GM19452 (cell line): ENCODE data around the gene GLCCI1.
A peak's percentile ranks its signal among the peaks of the same experiment; 100 is the strongest.
"Not testable (repeated sequence)": the region's sequence is repeated elsewhere in the genome, so short reads cannot be mapped to it uniquely, and the experiment has no call there.

ENCODE experiments used
- ATAC-seq: cut with Tn5 transposase; IDR thresholded peaks from one replicate; pipeline ENCODE4 v1.9.1; 2021; ENCODE audit not compliant: unreplicated experiment

GLCCI1 gene

DNA sequence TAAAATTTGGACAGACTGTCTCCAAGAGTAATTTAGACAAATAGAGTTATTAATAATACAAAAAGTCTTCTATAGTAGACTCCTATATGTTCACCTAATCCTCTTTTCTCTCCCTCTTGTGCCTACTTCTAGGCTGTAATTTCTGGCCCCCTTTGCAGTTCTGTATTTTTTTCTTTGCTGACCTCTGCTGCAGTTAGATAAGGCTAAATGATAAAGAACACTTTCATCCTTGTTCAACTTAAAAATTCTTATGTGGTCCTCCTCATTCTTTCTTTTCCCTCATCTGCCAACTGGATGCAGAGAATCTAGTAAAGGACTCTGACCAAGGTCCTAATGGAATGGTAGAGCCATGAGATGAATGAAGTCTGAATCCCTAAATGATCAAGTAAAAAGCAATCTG lies 20.1 kb downstream of the GLCCI1 start:
- no peak for ATAC-seq

GRCh38 chr7:7989133-7989532 lies 20.5 kb downstream of the GLCCI1 start:
- ATAC-seq: no peak

DNA sequence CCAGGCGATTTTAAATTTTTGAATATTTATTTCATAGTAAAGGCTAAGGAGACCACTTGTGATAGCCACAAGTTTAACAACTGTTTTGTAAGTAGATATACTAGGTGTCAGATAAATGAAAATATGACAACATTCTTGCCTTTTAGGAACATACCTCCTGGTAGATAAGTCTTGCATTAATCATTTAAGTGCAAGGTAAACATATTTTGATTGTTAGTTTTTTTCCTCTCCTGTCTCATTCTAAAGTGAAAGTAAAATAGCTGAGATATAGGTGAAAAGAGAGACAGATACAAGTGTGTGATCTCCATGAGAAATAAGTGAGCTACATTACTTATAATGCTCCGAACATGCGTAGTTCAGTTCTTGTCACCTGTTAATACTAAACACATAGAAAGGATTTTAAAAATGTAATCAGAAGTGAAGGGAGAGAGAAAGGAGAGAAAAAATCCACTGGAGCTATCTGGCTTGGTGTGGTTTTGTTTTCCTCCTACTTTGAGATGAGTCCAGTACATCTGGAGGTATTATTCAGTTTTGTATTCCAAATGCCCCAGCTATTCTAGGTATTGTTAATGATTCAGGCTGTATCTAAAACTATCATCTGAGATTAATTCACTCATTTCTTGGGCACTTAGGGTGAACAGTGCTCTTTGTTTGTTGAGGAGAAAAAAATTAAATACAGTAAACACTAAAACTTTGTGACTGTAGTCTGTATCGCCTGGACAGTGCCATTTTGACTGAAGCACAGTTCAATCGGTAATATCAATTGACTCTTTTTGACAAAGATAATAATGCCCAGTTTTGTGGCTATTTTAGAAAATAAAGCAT lies 21.2 kb downstream of the GLCCI1 start:
- no peak for ATAC-seq

GRCh38 chr7:7990441-7990761 lies 21.8 kb downstream of the GLCCI1 start:
- ATAC-seq: no peak

GRCh38 chr7:7992506-7992905 lies 23.9 kb downstream of the GLCCI1 start:
- no peak for ATAC-seq

GRCh38 chr7:7995348-7995747 lies 26.8 kb downstream of the GLCCI1 start:
- ATAC-seq: not testable (repeated sequence)

GRCh38 chr7:7996568-7996967 lies 28.0 kb downstream of the GLCCI1 start:
- ATAC-seq: peak; percentile 51

DNA sequence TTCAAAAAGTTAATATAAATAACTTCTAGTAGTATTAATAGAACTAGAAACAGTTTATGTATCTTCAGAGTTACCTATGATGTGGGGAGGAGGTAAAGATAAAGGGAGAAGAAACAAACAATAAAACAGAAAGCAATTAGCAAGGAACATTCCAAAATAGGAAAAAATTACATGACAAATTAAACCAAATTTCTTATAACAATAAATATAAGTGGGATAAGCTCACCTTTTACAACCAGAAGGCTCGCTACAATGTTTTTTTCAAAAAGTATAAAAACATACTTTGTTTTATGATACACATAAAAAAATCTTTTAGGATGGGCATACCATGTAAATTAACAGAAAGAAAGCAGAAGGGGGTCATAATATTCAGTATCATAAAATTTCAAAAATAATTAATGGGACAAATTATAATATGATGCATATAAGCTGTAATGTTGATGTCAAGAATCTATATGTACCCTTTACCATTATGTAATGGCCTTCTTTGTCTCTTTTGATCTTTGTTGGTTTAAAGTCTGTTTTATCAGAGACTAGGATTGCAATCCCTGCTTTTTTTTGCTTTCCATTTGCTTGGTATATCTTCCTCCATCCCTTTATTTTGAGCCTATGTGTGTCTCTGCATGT lies 31.8 kb downstream of the GLCCI1 start:
- no peak for ATAC-seq

DNA sequence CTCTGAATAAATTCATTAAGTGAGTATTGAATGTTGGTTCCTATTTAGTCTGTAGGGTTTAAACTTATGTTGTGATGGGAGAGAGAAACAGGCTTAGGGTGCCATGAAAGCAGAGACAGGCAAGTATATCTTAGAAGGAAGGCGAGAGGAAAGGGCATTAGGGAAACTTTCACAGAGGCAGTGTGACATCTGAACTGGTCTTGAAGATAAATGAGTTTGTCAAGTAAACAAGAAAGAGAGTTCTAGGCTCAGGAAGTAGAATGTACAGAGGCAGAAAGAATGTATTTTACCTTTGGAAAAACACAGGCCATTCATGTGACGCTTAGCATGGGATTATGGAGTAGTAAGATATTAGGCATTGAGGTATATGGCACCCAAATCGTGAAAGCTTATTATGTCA lies 34.5 kb downstream of the GLCCI1 start:
- ATAC-seq: no peak

DNA sequence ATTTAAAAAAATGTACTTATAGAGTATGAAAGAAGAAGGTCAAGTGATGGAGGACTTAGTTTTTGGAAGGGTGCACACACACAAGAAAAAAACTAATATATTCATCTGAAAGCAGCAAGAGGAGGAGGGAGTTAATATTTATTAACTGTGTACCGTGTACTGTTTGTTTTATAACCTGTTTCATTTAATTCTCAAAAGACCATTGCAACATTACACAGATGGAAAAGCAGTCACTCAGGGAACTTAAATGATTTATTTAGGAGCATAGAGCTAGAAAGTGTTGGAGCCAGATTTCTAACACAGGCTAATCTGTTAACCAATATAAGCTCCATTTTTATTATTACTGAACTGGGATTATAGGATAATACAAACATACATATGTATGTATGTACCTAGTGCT lies 36.7 kb downstream of the GLCCI1 start:
- ATAC-seq: no peak

DNA sequence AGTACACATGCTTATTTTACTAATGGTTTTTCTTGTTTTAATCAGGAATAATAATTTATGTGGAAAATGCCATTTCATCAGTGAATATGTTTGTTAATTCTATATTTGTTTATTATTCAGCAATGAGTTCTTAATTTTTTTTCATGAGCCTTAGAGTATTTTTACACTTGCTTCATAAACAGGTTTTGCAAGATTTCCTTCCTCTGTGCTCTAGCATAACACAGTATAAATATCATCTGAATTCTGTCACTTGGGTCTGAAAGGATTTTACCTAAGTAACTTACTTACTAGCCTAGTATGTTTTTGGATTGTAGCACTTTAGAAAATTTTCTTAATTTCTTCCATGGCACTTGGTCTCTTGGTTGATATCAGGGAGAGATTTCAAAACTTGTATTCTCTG lies 45.8 kb downstream of the GLCCI1 start:
- ATAC-seq: no peak

- no peak for ATAC-seq
Measured at GRCh38 chr7:8015100-8015745, 46.6 kb downstream of the GLCCI1 start.

GRCh38 chr7:8015746-8016120 lies 47.1 kb downstream of the GLCCI1 start:
- no peak for ATAC-seq

DNA sequence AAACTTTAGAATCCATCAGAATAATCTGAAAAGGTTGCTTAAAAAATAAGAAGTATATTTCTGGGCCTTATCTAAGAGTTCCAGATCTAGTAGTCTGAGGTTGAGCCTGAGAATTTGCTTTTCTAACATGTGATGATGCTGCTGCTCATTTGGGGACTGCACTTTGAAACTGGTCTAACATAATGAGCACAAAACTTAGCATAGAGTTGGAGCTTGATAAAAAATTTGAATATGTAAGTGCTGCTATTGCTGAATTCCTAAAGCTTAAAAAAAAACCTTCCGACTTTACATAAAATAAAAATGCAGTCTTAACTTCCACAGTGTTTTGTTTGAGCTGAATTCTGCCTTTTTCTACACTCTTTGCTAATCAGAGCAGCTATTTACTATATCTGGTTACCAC lies 48.8 kb downstream of the GLCCI1 start:
- ATAC-seq: no peak

GRCh38 chr7:8018961-8019360 lies 50.4 kb downstream of the GLCCI1 start:
- ATAC-seq: peak; percentile 37

GRCh38 chr7:8022628-8023027 lies 54.0 kb downstream of the GLCCI1 start:
- no peak for ATAC-seq

DNA sequence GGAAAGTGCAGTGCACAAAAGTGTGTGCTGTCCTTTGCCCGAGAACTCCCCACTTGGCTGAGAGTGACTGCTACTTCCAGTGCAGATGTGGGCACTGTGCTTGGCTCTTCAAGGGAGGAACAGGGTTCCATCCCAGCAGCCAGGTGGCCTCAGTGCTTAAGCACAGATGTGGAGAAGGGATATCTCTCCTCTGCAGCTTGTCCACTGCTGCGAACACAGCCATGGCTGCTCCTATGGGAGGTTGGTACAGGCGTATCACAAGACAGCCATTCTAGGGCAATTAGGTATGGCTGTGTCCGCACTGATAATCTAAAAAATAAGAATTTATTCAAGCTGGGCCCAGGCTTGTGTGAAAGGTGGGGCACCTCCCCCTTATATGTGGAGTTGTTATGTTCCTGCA lies 66.6 kb downstream of the GLCCI1 start:
- ATAC-seq: no peak

DNA sequence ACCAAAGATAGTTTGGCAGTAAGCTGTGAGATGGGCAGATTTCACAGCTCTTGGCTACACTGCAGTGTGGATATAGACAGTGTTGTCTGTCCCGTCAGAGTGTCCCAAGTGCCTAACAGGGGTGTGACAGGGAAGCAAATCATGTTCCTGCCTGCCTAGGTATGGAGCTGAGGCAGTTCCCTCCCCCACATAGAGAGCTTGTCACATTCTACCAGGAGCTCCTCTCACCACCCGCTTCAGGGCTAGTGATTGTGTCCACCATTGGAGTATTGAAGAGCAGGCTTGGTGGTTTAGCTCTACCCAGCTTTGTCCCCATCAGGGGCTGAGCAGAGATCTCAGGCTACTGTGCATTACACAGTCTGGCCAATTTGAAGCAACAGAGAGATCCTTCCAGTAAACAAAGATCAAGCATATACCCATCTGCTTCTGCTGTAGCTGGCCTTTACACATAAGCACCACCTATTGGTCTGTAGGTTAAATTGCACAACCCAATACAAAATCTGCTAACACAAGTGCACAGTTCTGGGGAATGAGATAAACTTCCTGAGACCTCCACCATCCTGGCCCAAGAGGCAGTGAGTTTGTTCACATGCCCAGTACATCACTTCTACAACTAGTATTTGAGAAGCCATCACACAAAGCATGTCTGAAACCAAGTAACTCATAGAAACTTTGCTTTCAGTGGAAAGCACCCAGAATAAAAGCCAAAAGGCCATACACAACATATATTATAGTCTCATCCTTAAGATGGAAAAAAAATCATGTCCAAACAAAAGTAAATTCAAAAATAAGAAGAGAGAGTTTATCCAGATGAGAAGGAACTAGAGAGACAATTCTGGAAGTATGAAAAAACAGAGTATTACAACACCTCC lies 67.3 kb downstream of the GLCCI1 start:
- no peak for ATAC-seq

- no peak for ATAC-seq
Measured at GRCh38 chr7:8037151-8037550, 68.6 kb downstream of the GLCCI1 start.

DNA sequence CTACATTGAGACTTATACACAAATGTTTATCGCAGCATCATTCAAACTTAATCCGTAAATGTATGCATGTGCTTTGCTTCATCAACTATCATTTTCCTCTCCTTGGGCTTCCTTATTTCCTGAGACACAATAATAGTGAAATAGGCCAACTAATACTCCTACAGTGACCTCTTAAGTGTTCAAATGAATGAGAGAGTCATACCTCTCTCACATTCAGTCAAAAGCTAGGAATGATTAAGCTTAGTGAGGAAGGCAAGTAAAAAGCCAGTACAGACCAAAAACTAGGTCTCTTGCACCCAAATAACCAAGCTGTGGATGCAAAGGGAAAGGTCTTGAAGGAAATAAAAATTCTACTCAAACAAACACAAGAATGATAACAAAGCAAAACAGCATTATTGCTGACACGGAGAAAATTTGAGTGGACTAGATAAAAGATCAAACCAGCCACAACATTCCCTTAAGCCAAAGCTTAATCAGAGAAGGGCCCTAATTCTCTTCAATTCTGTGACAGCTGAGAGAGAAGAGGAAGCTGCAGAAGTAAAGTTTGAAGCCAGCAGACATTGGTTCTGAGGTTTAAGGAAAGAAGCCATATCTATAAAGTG lies 72.3 kb downstream of the GLCCI1 start:
- ATAC-seq: no peak
